K562 (cell line): ENCODE results near the gene ZBTB22. TPM values are rescaled to one million over a fixed set of nuclear protein-coding genes. Genes with fewer than 3 reads are reported as not detected.

Source experiments
- ARHGAP35 ChIP-seq: fragments of 450-650 bp; IDR thresholded peaks from 2 replicates; pipeline ENCODE4 v1.6.1; 2018; ENCODE audit not compliant: partially characterized antibody
- BRD9 ChIP-seq: fragments of 450-650 bp; IDR thresholded peaks from 2 replicates; pipeline ENCODE4 v1.6.1; 2018; ENCODE audit warnings: low read depth; ENCODE audit not compliant: partially characterized antibody
- CBX2 ChIP-seq: fragments of 200-600 bp; sonication (generic); IDR thresholded peaks from one replicate; pipeline ENCODE4 v1.6.1; 2012; ENCODE audit warnings: mild to moderate bottlenecking, low read length, inconsistent platforms; ENCODE audit not compliant: insufficient read depth, poor library complexity, severe bottlenecking
- CGGBP1 ChIP-seq: fragments of 250-450 bp; sonication (Bioruptor Pico); IDR thresholded peaks from 2 replicates; pipeline ENCODE4 v1.9.0; 2021; ENCODE audit warnings: mild to moderate bottlenecking
- CTCF ChIP-seq, 3 experiments: IDR thresholded peaks in 2 of 3; conservative IDR thresholded peaks in 1 of 3; 2 replicates each; pipeline ENCODE4 v1.5.1; 2011 to 2012; ENCODE audit warnings: low read length in 3 of 3, mild to moderate bottlenecking in 3 of 3, control low read depth in 2 of 3, improper control_type of control experiment in 1 of 3, inconsistent platforms in 1 of 3, low read depth in 1 of 3, mixed read lengths in 1 of 3, moderate library complexity in 1 of 3; ENCODE audit not compliant: insufficient read depth in 2 of 3
- DDX20 ChIP-seq: fragments of 450-650 bp; IDR thresholded peaks from 2 replicates; pipeline ENCODE4 v1.6.1; 2016; ENCODE audit warnings: missing genetic modification characterization, low read depth, mild to moderate bottlenecking, missing compliant biosample characterization, moderate library complexity
- E2F6 ChIP-seq, 2 experiments: IDR thresholded peaks; 2 replicates each; pipeline ENCODE4 v1.6.1; 2011; ENCODE audit warnings: borderline replicate concordance in 1 of 2, control low read depth in 1 of 2, low read depth in 1 of 2, low read length in 1 of 2, mild to moderate bottlenecking in 1 of 2, mixed read lengths in 1 of 2, moderate library complexity in 1 of 2; ENCODE audit not compliant: insufficient read depth in 1 of 2, insufficient read length in 1 of 2, poor library complexity in 1 of 2, severe bottlenecking in 1 of 2; ENCODE audit errors: extremely low read depth in 1 of 2
- HBP1 ChIP-seq: fragments of 450-650 bp; formaldehyde crosslinking; IDR thresholded peaks from 2 replicates; pipeline ENCODE4 v1.4.0; 2022; ENCODE audit warnings: missing genetic modification characterization
- KDM1A ChIP-seq, 2 experiments: fragments of 450-650 bp; IDR thresholded peaks; 2 replicates each; pipeline ENCODE4 v1.6.1; 2016; ENCODE audit warnings: mild to moderate bottlenecking in 2 of 2
- MBD1 ChIP-seq: fragments of 250-450 bp; sonication (Bioruptor Pico); IDR thresholded peaks from 2 replicates; pipeline ENCODE4 v1.8.0; 2022; ENCODE audit warnings: inconsistent platforms
- MIER1 ChIP-seq: fragments of 450-650 bp; IDR thresholded peaks from 2 replicates; pipeline ENCODE4 v1.6.1; 2016; ENCODE audit warnings: antibody characterized with exemption, mild to moderate bottlenecking, low read depth
- MXI1 ChIP-seq: IDR thresholded peaks from 2 replicates; pipeline ENCODE4 v1.6.1; 2011; ENCODE audit warnings: low read depth, mild to moderate bottlenecking, improper control_type of control experiment, low read length
- NCOA1 ChIP-seq: fragments of 450-650 bp; IDR thresholded peaks from 2 replicates; pipeline ENCODE4 v1.6.1; 2016; ENCODE audit warnings: low read depth
- NFIC ChIP-seq: fragments of 450-650 bp; IDR thresholded peaks from 2 replicates; pipeline ENCODE4 v1.6.1; 2017; ENCODE audit warnings: mild to moderate bottlenecking, inconsistent platforms
- POLR2AphosphoS5 ChIP-seq: IDR thresholded peaks from 2 replicates; pipeline ENCODE4 v1.6.1; 2011; ENCODE audit warnings: mild to moderate bottlenecking, low read depth, low read length, moderate library complexity; ENCODE audit not compliant: control insufficient read depth, insufficient read depth
- RBM39 ChIP-seq: fragments of 200-400 bp; formaldehyde crosslinking; optimal IDR thresholded peaks from 2 replicates; pipeline ENCODE3; 2018; ENCODE audit warnings: low read depth, low read length
- ZNF395 ChIP-seq: fragments of 200-800 bp; sonication (Bioruptor generic); IDR thresholded peaks from 2 replicates; pipeline ENCODE4 v1.6.1; 2017; ENCODE audit warnings: missing genetic modification characterization, missing compliant biosample characterization
- ZNF561 ChIP-seq: fragments of 450-650 bp; formaldehyde crosslinking; conservative IDR thresholded peaks from 2 replicates; pipeline ENCODE4 v1.4.0; 2020; ENCODE audit warnings: mild to moderate bottlenecking, moderate library complexity
- ZNF76 ChIP-seq: fragments of 250-450 bp; sonication (Bioruptor Pico); IDR thresholded peaks from 2 replicates; pipeline ENCODE4 v1.4.0; 2020; ENCODE audit warnings: mild to moderate bottlenecking, moderate library complexity, borderline replicate concordance
- polyA plus RNA-seq, 8 experiments: library from polyadenylated mRNA; depleted of rRNA in 4 of 8; stranded (reverse) in 5 of 8; unstranded in 3 of 8; fragments of >200 nt; fragmentation: Nextera tagmentation in 2 of 8; fragmentation: Illumina TruSeq in 1 of 8; extraction: Ambion mirVana in 2 of 8; extraction: Trizol in 1 of 8; gene quantifications; 2 replicates each; pipeline versions ENCODE4 v1.2.1 to v1.2.3, GENCODE V29; 2011 to 2014; ENCODE audit warnings: inconsistent platforms in 1 of 8, missing spikeins in 1 of 8
- total RNA-seq, 7 experiments: library from RNA; depleted of rRNA in 6 of 7; stranded (reverse); fragments of >200 nt in 6 of 7; fragmentation: Illumina TruSeq in 2 of 7; extraction: Trizol in 2 of 7; gene quantifications; 2 replicates each; pipeline versions ENCODE4 v1.2.1 to v1.2.3, GENCODE V29; 2011 to 2021; ENCODE audit warnings: low replicate concordance in 1 of 7

Gene ZBTB22
- total and polyA plus RNA-seq, 9 of the 15 experiments (the other 6 are each of a cell fraction or from before 2014, with no cell fraction given), result 0.21 to 11.9 (median 7.1) TPM

- TF ChIP-seq DDX20 (tag) (no peak), KDM1A (IDR thresholded peaks at IDR 0.05) (no peak), RBM39 (no peak), ZNF76 (CRISPR knock-in tag) (no peak), ZNF561 (CRISPR knock-in tag) (no peak), ZNF395 (CRISPR knock-in tag) (no peak), NCOA1 (no peak), ARHGAP35 (no peak), CGGBP1 (CRISPR knock-in tag) (no peak), E2F6 (IDR thresholded peaks at IDR 0.05; ENCODE audit: borderline replicate concordance in 1 of 2, extremely low read depth in 1 of 2, insufficient read depth in 1 of 2, insufficient read length in 1 of 2, low read depth in 1 of 2, low read length in 1 of 2, poor library complexity in 1 of 2, severe bottlenecking in 1 of 2) (no peak), POLR2AphosphoS5 (no peak), CTCF (IDR thresholded peaks at IDR 0.05 in 2 of 3, conservative IDR thresholded peaks at IDR 0.05 in 1 of 3; ENCODE audit: insufficient read depth in 2 of 3, low read depth in 1 of 3, low read length in 3 of 3) (peak in 2 of 3 experiments; percentile 28 to 61; a peak in 2 of 6 replicates), CBX2 (no peak), NFIC (no peak), MIER1 (no peak), HBP1 (CRISPR knock-in tag) (no peak), MBD1 (CRISPR knock-in tag) (no peak), BRD9 (no peak), MXI1 (no peak)
These were observed 5.0 kb downstream of the ZBTB22 start (continued) for GRCh38 chr6:33312361-33313104.
